Measurements from ENCODE around the gene ARFRP1.
A peak's percentile ranks its signal among the peaks of the same experiment; 100 is the strongest.

ARFRP1 gene

DNA sequence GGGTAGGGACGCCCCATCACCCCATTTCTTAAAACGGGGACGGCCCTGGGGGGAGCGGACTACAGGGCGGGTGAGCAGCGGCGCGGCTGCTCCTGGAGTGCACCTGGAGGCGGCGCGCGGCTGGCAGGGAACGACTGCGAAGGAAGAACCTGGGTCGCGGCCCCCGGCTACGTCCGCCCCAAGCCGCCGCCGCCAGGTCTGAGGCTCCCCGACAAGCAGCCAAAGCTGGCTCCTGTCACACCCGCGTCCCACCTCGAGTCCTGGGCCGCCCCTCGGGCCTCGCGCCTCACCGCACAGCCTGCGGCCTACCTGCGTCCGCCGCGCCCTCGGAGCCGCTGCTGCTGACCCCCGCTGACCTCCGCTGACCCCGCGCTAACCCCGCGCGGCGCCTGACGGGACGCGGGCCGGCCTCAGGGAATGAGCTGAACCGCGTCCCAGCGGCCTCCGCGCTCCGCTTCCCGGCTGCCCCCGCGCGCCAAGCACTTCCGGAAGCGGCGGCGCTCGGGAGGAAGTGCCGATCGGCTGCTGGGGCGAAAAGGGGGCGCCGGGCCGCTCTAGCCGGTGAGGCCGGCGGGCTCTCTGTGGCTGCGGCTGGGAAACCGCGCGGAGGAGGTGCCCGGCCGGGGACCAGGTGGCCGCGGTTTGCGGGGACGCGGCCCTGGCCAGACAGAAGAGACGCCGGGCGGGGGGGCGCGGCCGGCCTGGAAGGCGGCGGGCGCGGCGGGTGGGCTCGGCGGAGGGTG lies at the start of gene ARFRP1, which contains the start of gene ZGPAT:
Gene ARFRP1, minus strand, starts transcription at position 419 of the 743 bp plus-strand sequence. CDS start 885 bp downstream, outside the sequence.
Gene ZGPAT, plus strand, starts transcription at position 482 of the 743 bp plus-strand sequence. CDS start 542 bp downstream, outside the sequence.
- peak; percentile 6 for DNase-seq

GRCh38 chr20:63756648-63756991 lies 48.8 kb upstream of the ARFRP1 start:
- DNase-seq = no peak

DNA sequence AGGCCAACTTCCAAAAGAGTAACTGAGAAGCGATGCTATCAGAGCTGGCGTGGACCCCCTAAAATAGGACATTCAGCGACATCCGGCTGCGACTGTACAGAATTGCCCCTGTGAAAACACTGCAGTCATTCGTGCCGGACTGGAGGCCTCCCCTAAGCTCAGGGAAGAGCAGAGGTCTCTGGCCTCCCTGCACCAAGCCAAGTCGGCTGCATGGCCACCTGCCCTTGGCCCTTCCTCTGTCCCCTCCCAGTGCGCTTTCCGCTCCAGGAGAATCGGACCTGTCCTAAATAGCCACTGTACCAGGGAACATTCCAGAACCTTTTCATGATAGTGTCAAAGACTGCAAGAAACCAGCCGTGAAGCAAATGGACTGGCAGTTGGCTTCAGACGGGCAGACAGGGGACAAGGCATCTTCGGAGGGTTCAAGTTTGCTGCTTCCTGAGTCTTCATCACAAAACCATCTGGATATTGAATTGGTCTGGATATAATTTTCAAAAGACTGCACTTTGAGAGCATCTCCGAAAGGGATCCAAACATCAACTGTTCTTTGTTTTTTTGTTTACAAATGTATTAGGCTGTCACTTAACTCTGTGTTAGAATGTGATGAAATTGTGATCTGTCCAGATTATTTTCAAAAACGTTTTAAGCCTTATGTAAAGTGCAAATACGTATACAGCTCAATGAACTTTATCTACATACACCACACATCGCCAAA lies 48.3 kb upstream of the ARFRP1 start:
- no peak for DNase-seq

DNA sequence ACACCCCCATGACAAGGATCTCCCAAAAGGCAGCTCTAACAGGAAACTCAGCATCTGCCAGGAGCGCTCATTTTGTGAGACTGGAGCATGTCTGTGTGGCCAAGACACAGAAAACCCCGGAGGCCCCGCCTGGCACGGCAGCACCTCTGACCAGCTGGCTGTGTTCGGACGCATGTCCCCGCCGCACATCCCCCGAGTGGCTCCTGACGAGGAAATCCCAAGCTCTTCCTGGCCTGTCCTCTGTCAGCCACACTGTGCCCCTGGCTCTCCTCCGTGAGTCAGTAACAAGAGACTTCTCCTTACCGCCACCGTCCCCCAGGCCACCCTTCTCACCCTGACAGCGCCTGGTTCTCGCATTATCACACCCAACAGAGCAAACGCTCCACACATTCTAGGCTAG lies 46.2 kb upstream of the ARFRP1 start:
- no peak for DNase-seq

- DNase-seq = no peak
Observed at GRCh38 chr20:63753381-63753780, 45.6 kb upstream of the ARFRP1 start.

GRCh38 chr20:63752411-63753101 lies 44.8 kb upstream of the ARFRP1 start:
- DNase-seq = no peak

- no peak for DNase-seq
Observed at GRCh38 chr20:63751471-63752271, 43.9 kb upstream of the ARFRP1 start.

DNA sequence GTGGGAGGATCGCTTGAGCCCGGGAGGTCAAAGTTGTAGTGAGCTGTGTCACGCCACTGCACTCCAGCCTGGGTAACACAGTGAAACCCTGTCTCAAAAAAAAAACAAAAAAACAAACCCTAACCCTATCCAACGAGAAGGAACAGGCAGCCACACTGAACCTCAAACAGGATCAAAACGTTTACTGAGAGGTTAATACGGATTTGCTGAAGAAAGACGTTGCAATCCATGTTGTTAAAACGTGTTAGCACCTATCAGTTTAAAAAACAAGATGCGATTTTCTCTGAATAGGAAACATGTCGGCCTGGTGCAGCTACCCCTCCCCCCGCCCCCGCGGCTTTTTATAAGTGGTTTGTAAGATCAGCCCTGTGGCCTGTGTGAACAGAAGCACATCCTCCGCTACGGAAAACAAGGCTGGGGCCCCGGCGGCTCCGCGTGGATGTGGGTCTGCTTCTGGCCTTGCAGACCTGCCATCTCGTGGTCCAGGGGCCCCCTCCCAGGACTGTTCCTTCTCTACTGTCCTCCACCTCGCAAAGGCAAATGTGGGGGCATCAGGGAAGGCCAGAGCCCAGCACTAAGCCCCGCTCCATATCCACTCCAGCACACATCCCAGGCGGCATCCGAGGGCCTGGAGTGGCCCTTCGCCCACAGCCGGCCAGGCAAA lies 43.2 kb upstream of the ARFRP1 start:
- no peak for DNase-seq

GRCh38 chr20:63749597-63750508 lies 42.1 kb upstream of the ARFRP1 start:
- DNase-seq = no peak

GRCh38 chr20:63748934-63749270 lies 41.1 kb upstream of the ARFRP1 start:
- no peak for DNase-seq

GRCh38 chr20:63748070-63748933 lies 40.5 kb upstream of the ARFRP1 start:
- no peak for DNase-seq

DNA sequence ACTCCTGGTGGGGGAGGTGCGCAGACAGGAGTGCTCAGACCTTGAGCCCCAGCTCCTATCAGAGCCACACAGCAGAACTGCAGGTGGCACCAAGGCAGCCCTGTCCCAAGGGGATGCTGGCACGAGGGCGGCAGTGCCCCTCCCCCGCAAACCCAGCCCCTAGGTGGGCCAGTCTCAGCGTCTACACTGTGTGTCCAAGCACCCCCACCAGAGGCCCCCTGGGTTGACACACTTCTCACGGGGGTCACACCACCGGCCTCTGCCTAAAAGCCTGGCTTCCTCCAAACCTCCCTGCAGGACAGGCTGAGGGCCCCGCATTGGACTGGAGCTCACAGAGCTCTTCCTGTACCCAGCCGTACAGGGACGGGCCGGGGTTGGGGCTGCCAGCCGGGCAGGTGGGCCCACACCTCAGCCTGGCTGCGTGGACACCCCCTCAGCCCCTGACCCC lies 39.9 kb upstream of the ARFRP1 start:
- no peak for DNase-seq

GRCh38 chr20:63746751-63747315 lies 39.1 kb upstream of the ARFRP1 start:
- DNase-seq = no peak

- DNase-seq = no peak
Observed at GRCh38 chr20:63745961-63746731, 38.4 kb upstream of the ARFRP1 start.

GRCh38 chr20:63745424-63745805 lies 37.6 kb upstream of the ARFRP1 start:
- no peak for DNase-seq

- DNase-seq = no peak
Observed at GRCh38 chr20:63744574-63745423, 37.0 kb upstream of the ARFRP1 start.

GRCh38 chr20:63744158-63744557 lies 36.4 kb upstream of the ARFRP1 start:
- DNase-seq = no peak
